CD14-positive monocyte (primary cell): ENCODE results near the gene EOLA1. TPM values are rescaled to one million over a fixed set of nuclear protein-coding genes. Genes with fewer than 3 reads are reported as not detected.

Experiments used
- polyA plus RNA-seq, 3 donors: library from polyadenylated mRNA; depleted of rRNA in 1 of 3; unstranded in 2 of 3; stranded (reverse) in 1 of 3; fragments of 300-500 nt in 2 of 3; fragments of >200 nt in 1 of 3; fragmentation: Illumina TruSeq in 2 of 3; gene quantifications; 1 replicate in 2 of 3; 2 replicates in 1 of 3; pipeline ENCODE4 v1.2.3, GENCODE V29; 2012 to 2021

Gene EOLA1
- polyA plus RNA-seq, 3 donors: 15.5 to 48.6 (median 20.7) TPM

Other genes with a start within 250 kb of the EOLA1 start
- 100 to 1,000 TPM in 1 of 3 donors, 10 to 100 TPM in 2; 79.5 to 113 (median 94.3) TPM for gene IDS, start 35.7 kb upstream of the EOLA1 start, polyA plus RNA-seq
- gene HSFX3, start 8.9 kb downstream of the EOLA1 start, polyA plus RNA-seq: not detected
- gene MAGEA9B, start 46.4 kb downstream of the EOLA1 start, polyA plus RNA-seq: not detected
- under 1 TPM in 1 of 3 donors, not detected in 2; 0.11 TPM for gene HSFX2, start 54.3 kb downstream of the EOLA1 start, polyA plus RNA-seq
- 10 to 100 TPM in 2 of 3 donors, 1 to 10 TPM in 1; 9.1 to 12.8 (median 12.0) TPM for gene TMEM185A, start 90.8 kb downstream of the EOLA1 start, polyA plus RNA-seq
- gene MAGEA11, start 171.0 kb downstream of the EOLA1 start, polyA plus RNA-seq: not detected
- under 1 TPM in 1 of 3 donors, not detected in 2; 0.35 TPM for gene HSFX1, start 233.1 kb downstream of the EOLA1 start, polyA plus RNA-seq
- not detected for gene MAGEA9, start 240.9 kb downstream of the EOLA1 start, polyA plus RNA-seq